Osteoblast (primary cell): ENCODE data around the gene CACNG8. TPM values are rescaled to one million over a fixed set of nuclear protein-coding genes. Genes with fewer than 3 reads are reported as not detected.
A peak's percentile ranks its signal among the peaks of the same experiment; 100 is the strongest.

Experiments
- DNase-seq: peaks from one replicate; pipeline ENCODE4 v3.0.0; 2011; ENCODE audit warnings: low spot score, mixed read lengths; ENCODE audit not compliant: insufficient read length; ENCODE audit errors: missing footprints
- H2AFZ ChIP-seq: 2 replicates; pipeline ENCODE4 v1.6.0; 2011; ENCODE audit warnings: mild to moderate bottlenecking, low read length
- H3K27ac ChIP-seq: 2 replicates; pipeline ENCODE4 v1.5.1; 2011; ENCODE audit warnings: mild to moderate bottlenecking, low read depth, low read length, moderate library complexity
- H3K27me3 ChIP-seq: 2 replicates; pipeline ENCODE4 v1.6.0; 2012; ENCODE audit warnings: mild to moderate bottlenecking, control low read depth, inconsistent platforms, low read length, moderate library complexity; ENCODE audit not compliant: insufficient read depth
- H3K36me3 ChIP-seq: 2 replicates; pipeline ENCODE4 v1.5.1; 2011; ENCODE audit warnings: mild to moderate bottlenecking, low read length, control low read depth, moderate library complexity; ENCODE audit not compliant: insufficient read depth
- H3K4me1 ChIP-seq: 2 replicates; pipeline ENCODE4 v1.5.1; 2011; ENCODE audit warnings: mild to moderate bottlenecking, low read length, control low read depth, moderate library complexity; ENCODE audit not compliant: insufficient read depth
- H3K4me2 ChIP-seq: 2 replicates; pipeline ENCODE4 v1.6.0; 2011; ENCODE audit warnings: mild to moderate bottlenecking, low read length; ENCODE audit not compliant: insufficient read depth
- H3K4me3 ChIP-seq: fragments of 200-600 bp; sonication (generic); 3 replicates; pipeline ENCODE4 v1.5.1; 2012; ENCODE audit warnings: mild to moderate bottlenecking, low read length, inconsistent platforms; ENCODE audit not compliant: insufficient read depth
- H3K79me2 ChIP-seq: 2 replicates; pipeline ENCODE4 v1.6.0; 2012; ENCODE audit warnings: mild to moderate bottlenecking, low read length, control low read depth, inconsistent platforms; ENCODE audit not compliant: insufficient read depth
- H3K9me3 ChIP-seq: 2 replicates; pipeline ENCODE4 v1.5.1; 2011; ENCODE audit warnings: low read depth, low read length, control low read depth
- H4K20me1 ChIP-seq: 2 replicates; pipeline ENCODE4 v1.6.0; 2012; ENCODE audit warnings: mild to moderate bottlenecking, low read length, control low read depth; ENCODE audit not compliant: insufficient read depth
- CTCF ChIP-seq: IDR thresholded peaks from 2 replicates; pipeline ENCODE4 v1.5.1; 2011; ENCODE audit warnings: mild to moderate bottlenecking, low read depth, low read length, moderate library complexity; ENCODE audit errors: extremely low read depth
- total RNA-seq: library from RNA; depleted of rRNA; stranded (reverse); fragments of >200 nt; gene quantifications from 2 replicates; pipeline ENCODE4 v1.2.3, GENCODE V29; 2012

Gene CACNG8
- total RNA-seq, 1 donor, result not detected

DNA sequence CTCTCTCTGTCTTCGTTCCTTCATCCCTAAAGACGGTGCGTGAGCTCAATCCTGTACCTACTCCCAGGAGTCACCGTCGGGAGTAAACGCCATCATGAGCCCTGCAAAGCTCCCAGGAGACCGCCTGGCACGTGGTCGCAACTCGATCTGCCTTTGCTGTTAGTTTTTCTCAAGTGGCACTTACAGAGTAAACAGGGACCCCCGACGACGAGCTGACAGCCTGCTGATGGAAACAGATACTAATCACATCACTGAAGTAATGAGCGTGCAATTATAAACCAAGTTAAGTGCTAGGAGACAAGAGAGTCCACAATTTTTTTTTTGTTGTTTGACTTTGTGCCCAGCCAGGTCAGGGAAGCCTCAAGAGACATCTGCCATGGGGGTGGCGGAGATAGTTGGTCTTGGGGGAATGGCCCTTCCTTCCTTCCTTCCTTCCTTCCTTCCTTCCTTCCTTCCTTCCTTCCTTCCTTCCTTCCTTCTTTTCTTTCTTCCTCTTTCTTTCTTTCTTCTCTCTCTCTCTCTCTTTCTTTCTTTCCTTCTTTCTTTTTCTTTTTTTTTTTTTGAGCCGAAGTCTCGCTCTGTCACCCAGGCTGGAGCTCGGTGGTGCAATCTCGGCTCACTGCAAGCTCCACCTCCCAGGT is 52.3 kb downstream of the CACNG8 start:
- TF ChIP-seq CTCF, result no peak
- no peaks in the 10 kb centered on the region for H3K36me3 ChIP-seq
- no peaks in the 10 kb centered on the region for H3K4me1 ChIP-seq
- H3K27me3 ChIP-seq, result no peaks in the 10 kb centered on the region
- no peaks in the 10 kb centered on the region for H4K20me1 ChIP-seq
- no peak overlapping the region for H3K4me3 ChIP-seq
- H3K9me3 ChIP-seq, result no peaks in the 10 kb centered on the region
- peak; percentile 68 for DNase-seq
- no peak overlapping the region for H2AFZ ChIP-seq
- H3K4me2 ChIP-seq, result no peak overlapping the region
- no peak overlapping the region for H3K27ac ChIP-seq
- H3K79me2 ChIP-seq, result no peaks in the 10 kb centered on the region

GRCh38 chr19:54017261-54017660 is 54.5 kb downstream of the CACNG8 start:
- H4K20me1 ChIP-seq, result no peaks in the 10 kb centered on the region
- H3K27ac ChIP-seq, result no peak overlapping the region
- no peak for TF ChIP-seq CTCF
- no peaks in the 10 kb centered on the region for H3K4me1 ChIP-seq
- no peak overlapping the region for H2AFZ ChIP-seq
- H3K36me3 ChIP-seq, result no peaks in the 10 kb centered on the region
- no peaks in the 10 kb centered on the region for H3K79me2 ChIP-seq
- no peaks in the 10 kb centered on the region for H3K9me3 ChIP-seq
- H3K27me3 ChIP-seq, result no peaks in the 10 kb centered on the region
- no peak overlapping the region for H3K4me3 ChIP-seq
- no peak overlapping the region for H3K4me2 ChIP-seq
- peak; percentile 48 for DNase-seq

GRCh38 chr19:54021363-54021762 is 58.6 kb downstream of the CACNG8 start:
- no peak overlapping the region for H3K4me3 ChIP-seq
- H4K20me1 ChIP-seq, result no peaks in the 10 kb centered on the region
- no peak overlapping the region for H3K4me2 ChIP-seq
- H3K4me1 ChIP-seq, result peaks cover 15% of the 10 kb centered on the region
- no peak overlapping the region for H3K27ac ChIP-seq
- H2AFZ ChIP-seq, result no peak overlapping the region
- no peaks in the 10 kb centered on the region for H3K27me3 ChIP-seq
- H3K36me3 ChIP-seq, result no peaks in the 10 kb centered on the region
- no peaks in the 10 kb centered on the region for H3K9me3 ChIP-seq
- H3K79me2 ChIP-seq, result no peaks in the 10 kb centered on the region
- TF ChIP-seq CTCF, result no peak
- DNase-seq, result no peak

DNA sequence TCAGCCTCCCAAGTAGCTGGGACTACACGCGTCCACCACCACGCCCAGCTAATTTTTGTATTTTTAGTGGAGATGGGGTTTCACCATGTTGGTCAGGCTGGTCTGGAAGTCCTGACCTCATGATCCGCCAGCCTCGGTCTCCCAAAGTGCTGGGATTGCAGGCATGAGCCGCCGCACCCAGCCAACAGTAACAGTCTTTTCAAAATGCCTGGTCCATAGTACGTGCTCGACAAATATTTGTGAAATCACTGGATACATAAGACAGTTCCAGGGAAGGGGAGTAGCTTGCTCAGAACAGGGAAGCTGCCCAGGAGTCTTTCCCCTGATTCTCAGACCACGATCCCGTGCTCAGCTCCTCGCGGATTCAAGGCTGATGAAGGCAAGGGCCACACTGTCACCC is 59.2 kb downstream of the CACNG8 start:
- H3K27me3 ChIP-seq, result no peaks in the 10 kb centered on the region
- no peak for TF ChIP-seq CTCF
- no peak overlapping the region for H2AFZ ChIP-seq
- H3K9me3 ChIP-seq, result no peaks in the 10 kb centered on the region
- H3K36me3 ChIP-seq, result no peaks in the 10 kb centered on the region
- no peaks in the 10 kb centered on the region for H4K20me1 ChIP-seq
- H3K79me2 ChIP-seq, result no peaks in the 10 kb centered on the region
- no peak overlapping the region for H3K4me3 ChIP-seq
- no peak overlapping the region for H3K27ac ChIP-seq
- no peak for DNase-seq
- H3K4me1 ChIP-seq, result peaks cover 15% of the 10 kb centered on the region
- H3K4me2 ChIP-seq, result no peak overlapping the region
